HEK293 (cell line): Measurements from ENCODE around the gene HAO1.
A peak's percentile ranks its signal among the peaks of the same experiment; 100 is the strongest.

Experiments
- CTCF ChIA-PET: fragments of 350-600 bp; formaldehyde crosslinking; extraction: SDS; loops from one replicate; lab custom pipeline; 2021; ENCODE audit warnings: antibody characterized with exemption; lab: Yijun Ruan, JAX
- POLR2A ChIA-PET: fragments of 300-600 bp; formaldehyde crosslinking; extraction: SDS; loops from one replicate; lab custom pipeline; 2020; ENCODE audit warnings: antibody characterized with exemption, inconsistent platforms; lab: Yijun Ruan, JAX
- H3K27ac ChIP-seq: fragments of 200-500 bp; sonication (Bioruptor generic); 2 replicates; pipeline ENCODE4 v1.5.1; 2014; ENCODE audit warnings: low read depth, low read length, control low read depth, inconsistent platforms; ENCODE audit errors: extremely low read depth
- H3K36me3 ChIP-seq, 2 experiments: fragments of 200-500 bp in 1 of 2; sonication (Bioruptor generic) in 1 of 2; 1 replicate in 1 of 2; 2 replicates in 1 of 2; pipeline ENCODE4 v1.5.1; 2014 to 2017; ENCODE audit warnings: inconsistent platforms in 2 of 2, low read length in 2 of 2; ENCODE audit not compliant: control insufficient read depth in 2 of 2, insufficient read depth in 1 of 2
- H3K4me1 ChIP-seq: fragments of 200-500 bp; sonication (Bioruptor generic); 2 replicates; pipeline ENCODE4 v1.5.1; 2014; ENCODE audit warnings: mild to moderate bottlenecking, low read length, inconsistent platforms; ENCODE audit not compliant: control insufficient read depth, insufficient read depth
- H3K4me3 ChIP-seq: 2 replicates; pipeline ENCODE4 v1.5.1; 2011; ENCODE audit warnings: low read depth, mild to moderate bottlenecking, control low read depth, low read length, moderate library complexity
- H3K9me3 ChIP-seq: fragments of 200-500 bp; sonication (Bioruptor generic); 2 replicates; pipeline ENCODE4 v1.5.1; 2014; ENCODE audit warnings: low read depth, low read length, inconsistent platforms; ENCODE audit not compliant: control insufficient read depth, insufficient read depth
- KLF8 ChIP-seq: fragments of 450-650 bp; formaldehyde crosslinking; IDR thresholded peaks from 2 replicates; pipeline ENCODE4 v1.5.1; 2016; ENCODE audit warnings: missing biosample characterization, missing genetic modification characterization
- PRDM1 ChIP-seq: fragments of 450-650 bp; formaldehyde crosslinking; IDR thresholded peaks from 2 replicates; pipeline ENCODE4; 2016; ENCODE audit warnings: missing biosample characterization, missing genetic modification characterization
- ZBTB17 ChIP-seq: fragments of 450-650 bp; formaldehyde crosslinking; IDR thresholded peaks from 2 replicates; pipeline ENCODE4 v1.5.1; 2016; ENCODE audit warnings: missing biosample characterization, missing genetic modification characterization
- ZFP3 ChIP-seq: fragments of 450-650 bp; formaldehyde crosslinking; IDR thresholded peaks from 2 replicates; pipeline ENCODE4 v1.5.1; 2016; ENCODE audit warnings: low read depth, missing biosample characterization, missing genetic modification characterization
- ZFP69B ChIP-seq: fragments of 450-650 bp; formaldehyde crosslinking; IDR thresholded peaks from 2 replicates; pipeline ENCODE4 v1.5.1; 2016; ENCODE audit warnings: missing biosample characterization, missing genetic modification characterization
- ZNF146 ChIP-seq: fragments of 450-650 bp; formaldehyde crosslinking; IDR thresholded peaks from 2 replicates; pipeline ENCODE4 v1.5.1; 2016; ENCODE audit warnings: missing biosample characterization, missing genetic modification characterization
- ZNF184 ChIP-seq: fragments of 450-650 bp; IDR thresholded peaks from 2 replicates; pipeline ENCODE4 v1.5.1; 2018; ENCODE audit warnings: missing biosample characterization, mild to moderate bottlenecking, missing genetic modification characterization
- ZNF202 ChIP-seq: fragments of 450-650 bp; formaldehyde crosslinking; IDR thresholded peaks from 2 replicates; pipeline ENCODE4 v1.5.1; 2016; ENCODE audit warnings: missing biosample characterization, missing genetic modification characterization, borderline replicate concordance
- ZNF366 ChIP-seq: fragments of 450-650 bp; formaldehyde crosslinking; conservative IDR thresholded peaks from 2 replicates; pipeline ENCODE4 v1.5.1; 2016; ENCODE audit warnings: missing biosample characterization, missing genetic modification characterization
- ZNF624 ChIP-seq: fragments of 450-650 bp; formaldehyde crosslinking; IDR thresholded peaks from 2 replicates; pipeline ENCODE4 v1.5.1; 2017; ENCODE audit warnings: missing biosample characterization, missing genetic modification characterization
- ZNF654 ChIP-seq: fragments of 450-650 bp; formaldehyde crosslinking; IDR thresholded peaks from 2 replicates; pipeline ENCODE4 v1.5.1; 2016; ENCODE audit warnings: low read depth, missing biosample characterization, missing genetic modification characterization
- ZNF677 ChIP-seq: fragments of 450-650 bp; IDR thresholded peaks from 2 replicates; pipeline ENCODE4 v1.5.0; 2018; ENCODE audit warnings: missing biosample characterization, mild to moderate bottlenecking, missing genetic modification characterization, moderate library complexity
- ZNF747 ChIP-seq: fragments of 450-650 bp; formaldehyde crosslinking; IDR thresholded peaks from 2 replicates; pipeline ENCODE4 v1.5.1; 2016; ENCODE audit warnings: missing biosample characterization, missing genetic modification characterization
- ZNF791 ChIP-seq: fragments of 450-650 bp; formaldehyde crosslinking; IDR thresholded peaks from 2 replicates; pipeline ENCODE4 v1.5.1; 2016; ENCODE audit warnings: missing biosample characterization, missing genetic modification characterization
- TF ChIP-seq, protein P1 (sequence below): fragments of 450-650 bp; formaldehyde crosslinking; IDR thresholded peaks from 2 replicates; pipeline ENCODE4 v1.5.1; 2016; ENCODE audit warnings: missing biosample characterization, missing genetic modification characterization
- TF ChIP-seq, protein P2 (sequence below): fragments of 450-650 bp; formaldehyde crosslinking; IDR thresholded peaks from 2 replicates; pipeline ENCODE4 v1.5.1; 2016; ENCODE audit warnings: missing biosample characterization, missing genetic modification characterization
- TF ChIP-seq, protein P3 (sequence below): fragments of 450-650 bp; formaldehyde crosslinking; IDR thresholded peaks from 2 replicates; pipeline ENCODE4 v1.5.1; 2017; ENCODE audit warnings: missing biosample characterization, missing genetic modification characterization
- TF ChIP-seq, protein P4 (sequence below): fragments of 450-650 bp; formaldehyde crosslinking; optimal IDR thresholded peaks from 2 replicates; pipeline ENCODE3; 2016; ENCODE audit warnings: missing biosample characterization, mild to moderate bottlenecking, missing genetic modification characterization
- TF ChIP-seq, protein P5 (sequence below): fragments of 450-650 bp; formaldehyde crosslinking; IDR thresholded peaks from 2 replicates; pipeline ENCODE4 v1.5.1; 2016; ENCODE audit warnings: missing biosample characterization, missing genetic modification characterization
- TF ChIP-seq, protein P6 (sequence below): fragments of 450-650 bp; formaldehyde crosslinking; IDR thresholded peaks from 2 replicates; pipeline ENCODE4 v1.5.1; 2016; ENCODE audit warnings: missing biosample characterization, missing genetic modification characterization, low read depth

The HAO1 gene

DNA sequence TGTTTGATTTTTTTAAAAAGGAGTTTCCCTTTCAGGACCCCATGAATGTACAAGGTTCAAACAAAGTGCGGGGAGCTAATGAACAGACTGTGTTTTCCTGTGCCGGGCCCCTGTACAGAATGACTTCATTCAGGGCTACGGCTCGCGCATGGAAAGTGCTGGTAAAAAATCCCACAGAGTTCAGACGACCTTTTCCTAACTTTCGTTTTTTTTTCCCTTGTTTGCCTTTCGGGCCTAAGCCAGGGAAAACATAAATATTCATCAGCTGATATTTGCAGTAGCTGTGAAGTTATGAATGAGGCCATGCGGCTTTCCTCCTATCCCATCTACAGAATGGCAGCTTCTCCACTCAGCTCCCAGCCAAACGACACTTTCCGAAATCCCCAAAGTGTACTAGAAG lies 74.0 kb downstream of the HAO1 start:
- ChIA-PET POLR2A (no interaction called here), CTCF (interaction anchor here (1.6 kb wide), 1 partner anchor 8 kb away, joined by 3 read pairs; no protein-coding TSS in a partner anchor)
- H3K4me3 ChIP-seq: no peak overlapping the region
- TF ChIP-seq ZFP3 (tag by site-specific recombination) (no peak), ZNF624 (tag by site-specific recombination) (no peak), ZNF677 (tag by site-specific recombination) (no peak), ZFP69B (no peak), ZNF791 (tag by site-specific recombination) (no peak), ZBTB17 (tag by site-specific recombination) (no peak), ZNF184 (tag by site-specific recombination) (no peak), ZNF747 (tag by site-specific recombination) (no peak), ZNF202 (tag by site-specific recombination) (no peak)
- TF ChIP-seq, protein P1, sequence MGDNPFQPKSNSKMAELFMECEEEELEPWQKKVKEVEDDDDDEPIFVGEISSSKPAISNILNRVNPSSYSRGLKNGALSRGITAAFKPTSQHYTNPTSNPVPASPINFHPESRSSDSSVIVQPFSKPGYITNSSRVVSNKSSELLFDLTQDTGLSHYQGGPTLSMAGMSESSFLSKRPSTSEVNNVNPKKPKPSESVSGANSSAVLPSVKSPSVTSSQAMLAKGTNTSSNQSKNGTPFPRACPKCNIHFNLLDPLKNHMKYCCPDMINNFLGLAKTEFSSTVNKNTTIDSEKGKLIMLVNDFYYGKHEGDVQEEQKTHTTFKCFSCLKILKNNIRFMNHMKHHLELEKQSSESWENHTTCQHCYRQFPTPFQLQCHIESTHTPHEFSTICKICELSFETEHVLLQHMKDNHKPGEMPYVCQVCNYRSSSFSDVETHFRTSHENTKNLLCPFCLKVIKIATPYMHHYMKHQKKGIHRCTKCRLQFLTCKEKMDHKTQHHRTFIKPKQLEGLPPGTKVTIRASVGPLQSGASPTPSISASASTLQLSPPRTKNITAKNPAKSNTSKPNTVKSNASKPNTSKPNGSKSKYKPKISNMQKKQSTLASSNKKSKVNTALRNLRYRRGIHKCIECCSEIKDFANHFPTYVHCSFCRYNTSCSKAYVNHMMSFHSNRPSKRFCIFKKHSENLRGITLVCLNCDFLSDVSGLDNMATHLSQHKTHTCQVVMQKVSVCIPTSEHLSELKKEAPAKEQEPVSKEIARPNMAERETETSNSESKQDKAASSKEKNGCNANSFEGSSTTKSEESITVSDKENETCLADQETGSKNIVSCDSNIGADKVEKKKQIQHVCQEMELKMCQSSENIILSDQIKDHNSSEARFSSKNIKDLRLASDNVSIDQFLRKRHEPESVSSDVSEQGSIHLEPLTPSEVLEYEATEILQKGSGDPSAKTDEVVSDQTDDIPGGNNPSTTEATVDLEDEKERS (tag by site-specific recombination): no peak
- TF ChIP-seq, protein P2, sequence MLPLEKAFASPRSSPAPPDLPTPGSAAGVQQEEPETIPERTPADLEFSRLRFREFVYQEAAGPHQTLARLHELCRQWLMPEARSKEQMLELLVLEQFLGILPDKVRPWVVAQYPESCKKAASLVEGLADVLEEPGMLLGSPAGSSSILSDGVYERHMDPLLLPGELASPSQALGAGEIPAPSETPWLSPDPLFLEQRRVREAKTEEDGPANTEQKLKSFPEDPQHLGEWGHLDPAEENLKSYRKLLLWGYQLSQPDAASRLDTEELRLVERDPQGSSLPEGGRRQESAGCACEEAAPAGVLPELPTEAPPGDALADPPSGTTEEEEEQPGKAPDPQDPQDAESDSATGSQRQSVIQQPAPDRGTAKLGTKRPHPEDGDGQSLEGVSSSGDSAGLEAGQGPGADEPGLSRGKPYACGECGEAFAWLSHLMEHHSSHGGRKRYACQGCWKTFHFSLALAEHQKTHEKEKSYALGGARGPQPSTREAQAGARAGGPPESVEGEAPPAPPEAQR (tag by site-specific recombination): no peak
- TF ChIP-seq, protein P3, sequence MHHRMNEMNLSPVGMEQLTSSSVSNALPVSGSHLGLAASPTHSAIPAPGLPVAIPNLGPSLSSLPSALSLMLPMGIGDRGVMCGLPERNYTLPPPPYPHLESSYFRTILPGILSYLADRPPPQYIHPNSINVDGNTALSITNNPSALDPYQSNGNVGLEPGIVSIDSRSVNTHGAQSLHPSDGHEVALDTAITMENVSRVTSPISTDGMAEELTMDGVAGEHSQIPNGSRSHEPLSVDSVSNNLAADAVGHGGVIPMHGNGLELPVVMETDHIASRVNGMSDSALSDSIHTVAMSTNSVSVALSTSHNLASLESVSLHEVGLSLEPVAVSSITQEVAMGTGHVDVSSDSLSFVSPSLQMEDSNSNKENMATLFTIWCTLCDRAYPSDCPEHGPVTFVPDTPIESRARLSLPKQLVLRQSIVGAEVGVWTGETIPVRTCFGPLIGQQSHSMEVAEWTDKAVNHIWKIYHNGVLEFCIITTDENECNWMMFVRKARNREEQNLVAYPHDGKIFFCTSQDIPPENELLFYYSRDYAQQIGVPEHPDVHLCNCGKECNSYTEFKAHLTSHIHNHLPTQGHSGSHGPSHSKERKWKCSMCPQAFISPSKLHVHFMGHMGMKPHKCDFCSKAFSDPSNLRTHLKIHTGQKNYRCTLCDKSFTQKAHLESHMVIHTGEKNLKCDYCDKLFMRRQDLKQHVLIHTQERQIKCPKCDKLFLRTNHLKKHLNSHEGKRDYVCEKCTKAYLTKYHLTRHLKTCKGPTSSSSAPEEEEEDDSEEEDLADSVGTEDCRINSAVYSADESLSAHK: no peak
- TF ChIP-seq, protein P4, sequence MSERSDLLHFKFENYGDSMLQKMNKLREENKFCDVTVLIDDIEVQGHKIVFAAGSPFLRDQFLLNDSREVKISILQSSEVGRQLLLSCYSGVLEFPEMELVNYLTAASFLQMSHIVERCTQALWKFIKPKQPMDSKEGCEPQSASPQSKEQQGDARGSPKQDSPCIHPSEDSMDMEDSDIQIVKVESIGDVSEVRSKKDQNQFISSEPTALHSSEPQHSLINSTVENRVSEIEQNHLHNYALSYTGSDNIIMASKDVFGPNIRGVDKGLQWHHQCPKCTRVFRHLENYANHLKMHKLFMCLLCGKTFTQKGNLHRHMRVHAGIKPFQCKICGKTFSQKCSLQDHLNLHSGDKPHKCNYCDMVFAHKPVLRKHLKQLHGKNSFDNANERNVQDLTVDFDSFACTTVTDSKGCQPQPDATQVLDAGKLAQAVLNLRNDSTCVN (tag by site-specific recombination): no peak
- H3K4me1 ChIP-seq: no peaks in the 10 kb centered on the region
- H3K27ac ChIP-seq: no peak overlapping the region
- no peaks in the 10 kb centered on the region for H3K36me3 ChIP-seq
- H3K9me3 ChIP-seq: no peaks in the 10 kb centered on the region

DNA sequence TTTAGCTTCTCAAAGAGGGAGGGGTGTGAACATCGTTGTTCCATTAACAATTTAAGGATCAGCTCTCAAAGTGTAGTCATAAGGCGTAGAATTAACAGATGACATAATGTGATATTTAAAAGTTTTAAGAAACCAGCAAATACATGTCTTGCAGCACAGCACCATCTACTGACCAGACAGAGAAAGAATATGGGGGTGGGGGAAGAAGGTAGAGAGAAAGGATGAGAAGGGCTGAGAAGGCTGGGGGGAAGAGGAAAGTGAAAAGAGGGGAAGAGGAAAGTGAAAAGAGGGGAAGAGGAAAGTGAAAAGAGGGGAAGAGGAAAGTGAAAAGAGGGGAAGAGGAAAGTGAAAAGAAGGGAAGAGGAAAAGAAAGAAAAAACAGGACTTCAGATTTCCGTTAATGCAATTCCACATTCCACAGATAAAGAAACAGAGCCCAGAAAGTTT lies 80.9 kb downstream of the HAO1 start:
- POLR2A ChIA-PET: no interaction called here
- TF ChIP-seq ZNF366 (tag by site-specific recombination) (0 out of 2 replicates have a peak, but pooled peaks have one; percentile 40), ZNF146 (tag by site-specific recombination) (no peak), ZNF654 (tag by site-specific recombination) (peak; percentile 97), PRDM1 (tag by site-specific recombination) (peak; percentile 97), KLF8 (tag by site-specific recombination) (no peak)
- TF ChIP-seq, protein P5, sequence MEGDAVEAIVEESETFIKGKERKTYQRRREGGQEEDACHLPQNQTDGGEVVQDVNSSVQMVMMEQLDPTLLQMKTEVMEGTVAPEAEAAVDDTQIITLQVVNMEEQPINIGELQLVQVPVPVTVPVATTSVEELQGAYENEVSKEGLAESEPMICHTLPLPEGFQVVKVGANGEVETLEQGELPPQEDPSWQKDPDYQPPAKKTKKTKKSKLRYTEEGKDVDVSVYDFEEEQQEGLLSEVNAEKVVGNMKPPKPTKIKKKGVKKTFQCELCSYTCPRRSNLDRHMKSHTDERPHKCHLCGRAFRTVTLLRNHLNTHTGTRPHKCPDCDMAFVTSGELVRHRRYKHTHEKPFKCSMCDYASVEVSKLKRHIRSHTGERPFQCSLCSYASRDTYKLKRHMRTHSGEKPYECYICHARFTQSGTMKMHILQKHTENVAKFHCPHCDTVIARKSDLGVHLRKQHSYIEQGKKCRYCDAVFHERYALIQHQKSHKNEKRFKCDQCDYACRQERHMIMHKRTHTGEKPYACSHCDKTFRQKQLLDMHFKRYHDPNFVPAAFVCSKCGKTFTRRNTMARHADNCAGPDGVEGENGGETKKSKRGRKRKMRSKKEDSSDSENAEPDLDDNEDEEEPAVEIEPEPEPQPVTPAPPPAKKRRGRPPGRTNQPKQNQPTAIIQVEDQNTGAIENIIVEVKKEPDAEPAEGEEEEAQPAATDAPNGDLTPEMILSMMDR (tag by site-specific recombination): 0 out of 2 replicates have a peak, but pooled peaks have one; percentile 37
- TF ChIP-seq, protein P6, sequence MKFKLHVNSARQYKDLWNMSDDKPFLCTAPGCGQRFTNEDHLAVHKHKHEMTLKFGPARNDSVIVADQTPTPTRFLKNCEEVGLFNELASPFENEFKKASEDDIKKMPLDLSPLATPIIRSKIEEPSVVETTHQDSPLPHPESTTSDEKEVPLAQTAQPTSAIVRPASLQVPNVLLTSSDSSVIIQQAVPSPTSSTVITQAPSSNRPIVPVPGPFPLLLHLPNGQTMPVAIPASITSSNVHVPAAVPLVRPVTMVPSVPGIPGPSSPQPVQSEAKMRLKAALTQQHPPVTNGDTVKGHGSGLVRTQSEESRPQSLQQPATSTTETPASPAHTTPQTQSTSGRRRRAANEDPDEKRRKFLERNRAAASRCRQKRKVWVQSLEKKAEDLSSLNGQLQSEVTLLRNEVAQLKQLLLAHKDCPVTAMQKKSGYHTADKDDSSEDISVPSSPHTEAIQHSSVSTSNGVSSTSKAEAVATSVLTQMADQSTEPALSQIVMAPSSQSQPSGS (tag by site-specific recombination): peak; percentile 54
- Histone ChIP-seq H3K9me3 (no peaks in the 10 kb centered on the region), H3K4me1 (no peaks in the 10 kb centered on the region), H3K4me3 (no peak overlapping the region), H3K36me3 (no peaks in the 10 kb centered on the region), H3K27ac (no peak overlapping the region)
- CTCF ChIA-PET: interaction anchor here (0.6 to 2.8 kb wide), 28 partner anchors 8 to 1682 kb away, joined by 3 to 15 read pairs (median 3); no protein-coding TSS in a partner anchor
